ENCODE measurements around the gene DGKH. TPM values are rescaled to one million over a fixed set of nuclear protein-coding genes. Genes with fewer than 3 reads are reported as not detected.
A peak's percentile ranks its signal among the peaks of the same experiment; 100 is the strongest.

The DGKH gene
- total and polyA plus RNA-seq, 2 experiments from 2014 or later: 3.6 to 7.2 TPM

DNA sequence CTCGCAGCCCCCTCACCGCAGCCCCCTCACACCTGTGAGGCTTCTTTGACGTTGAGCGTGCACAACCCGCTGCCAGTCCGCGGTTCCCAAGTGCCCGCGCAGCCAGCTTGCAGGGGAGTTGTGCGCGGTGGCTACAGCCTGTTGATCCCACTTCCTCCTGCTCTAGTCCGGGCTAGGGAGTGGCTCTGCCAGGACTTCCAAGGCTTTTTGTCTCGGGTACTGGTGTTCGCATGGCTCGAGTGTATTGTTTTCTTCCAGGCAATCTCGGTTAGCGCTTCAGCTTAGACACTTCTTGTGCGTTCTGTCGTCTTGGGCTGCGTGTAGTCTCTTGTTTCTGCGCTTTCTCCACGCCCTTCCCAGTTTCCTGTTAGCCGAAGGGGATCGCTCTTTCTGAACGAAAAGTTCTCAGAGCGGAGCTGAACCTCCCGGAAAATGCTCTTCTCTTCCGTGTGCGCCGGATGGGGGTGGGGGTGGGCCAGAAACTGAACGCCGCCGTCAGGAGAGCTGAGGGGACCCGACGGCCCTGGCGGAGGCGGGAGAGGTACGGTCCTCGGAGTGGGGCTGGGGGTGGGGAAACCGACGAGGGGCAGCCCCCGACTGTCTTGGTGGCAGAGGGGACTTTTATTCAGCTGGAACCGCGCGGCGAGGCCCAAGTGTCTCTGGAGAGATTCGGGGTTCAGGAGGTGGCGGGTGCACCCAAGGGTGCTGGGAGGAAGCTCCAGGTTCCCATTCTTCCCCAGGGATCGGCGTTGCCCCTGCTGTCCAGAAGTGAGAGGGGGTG, 697 bp upstream of the DGKH start:
- peaks cover 4% of the 10 kb centered on the region for H3K4me1 ChIP-seq (ENCODE audit: insufficient read depth)
- peak; percentile 61 for DNase-seq (ENCODE audit: low spot score)
- H3K9me3 ChIP-seq (ENCODE audit: low read depth): no peaks in the 10 kb centered on the region
- no peaks in the 10 kb centered on the region for H3K9me2 ChIP-seq (replicated peaks; ENCODE audit: insufficient read depth)
- H2AFZ ChIP-seq: peak overlapping the region; percentile 81
- H3K4me2 ChIP-seq: peak overlapping the region; percentile 99
- TF ChIP-seq, protein P1, sequence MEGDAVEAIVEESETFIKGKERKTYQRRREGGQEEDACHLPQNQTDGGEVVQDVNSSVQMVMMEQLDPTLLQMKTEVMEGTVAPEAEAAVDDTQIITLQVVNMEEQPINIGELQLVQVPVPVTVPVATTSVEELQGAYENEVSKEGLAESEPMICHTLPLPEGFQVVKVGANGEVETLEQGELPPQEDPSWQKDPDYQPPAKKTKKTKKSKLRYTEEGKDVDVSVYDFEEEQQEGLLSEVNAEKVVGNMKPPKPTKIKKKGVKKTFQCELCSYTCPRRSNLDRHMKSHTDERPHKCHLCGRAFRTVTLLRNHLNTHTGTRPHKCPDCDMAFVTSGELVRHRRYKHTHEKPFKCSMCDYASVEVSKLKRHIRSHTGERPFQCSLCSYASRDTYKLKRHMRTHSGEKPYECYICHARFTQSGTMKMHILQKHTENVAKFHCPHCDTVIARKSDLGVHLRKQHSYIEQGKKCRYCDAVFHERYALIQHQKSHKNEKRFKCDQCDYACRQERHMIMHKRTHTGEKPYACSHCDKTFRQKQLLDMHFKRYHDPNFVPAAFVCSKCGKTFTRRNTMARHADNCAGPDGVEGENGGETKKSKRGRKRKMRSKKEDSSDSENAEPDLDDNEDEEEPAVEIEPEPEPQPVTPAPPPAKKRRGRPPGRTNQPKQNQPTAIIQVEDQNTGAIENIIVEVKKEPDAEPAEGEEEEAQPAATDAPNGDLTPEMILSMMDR (IDR thresholded peaks at IDR 0.05; ENCODE audit: poor library complexity): no peak
- H3K79me2 ChIP-seq: peaks cover 70% of the 10 kb centered on the region
- no peaks in the 10 kb centered on the region for H4K20me1 ChIP-seq (ENCODE audit: insufficient read depth, poor library complexity, severe bottlenecking)
- H3K27ac ChIP-seq: peak overlapping the region; percentile 93
- WGBS (ENCODE audit: low lambda C conversion rate, missing lambda C conversion rate): 1% methylated on average over 48 of the region's 50 CpGs
- H3K36me3 ChIP-seq (replicated peaks; ENCODE audit: insufficient read depth, low read depth): no peaks in the 10 kb centered on the region
- H3K4me3 ChIP-seq: peak overlapping the region; percentile 89
- no peaks in the 10 kb centered on the region for H3K27me3 ChIP-seq

DNA sequence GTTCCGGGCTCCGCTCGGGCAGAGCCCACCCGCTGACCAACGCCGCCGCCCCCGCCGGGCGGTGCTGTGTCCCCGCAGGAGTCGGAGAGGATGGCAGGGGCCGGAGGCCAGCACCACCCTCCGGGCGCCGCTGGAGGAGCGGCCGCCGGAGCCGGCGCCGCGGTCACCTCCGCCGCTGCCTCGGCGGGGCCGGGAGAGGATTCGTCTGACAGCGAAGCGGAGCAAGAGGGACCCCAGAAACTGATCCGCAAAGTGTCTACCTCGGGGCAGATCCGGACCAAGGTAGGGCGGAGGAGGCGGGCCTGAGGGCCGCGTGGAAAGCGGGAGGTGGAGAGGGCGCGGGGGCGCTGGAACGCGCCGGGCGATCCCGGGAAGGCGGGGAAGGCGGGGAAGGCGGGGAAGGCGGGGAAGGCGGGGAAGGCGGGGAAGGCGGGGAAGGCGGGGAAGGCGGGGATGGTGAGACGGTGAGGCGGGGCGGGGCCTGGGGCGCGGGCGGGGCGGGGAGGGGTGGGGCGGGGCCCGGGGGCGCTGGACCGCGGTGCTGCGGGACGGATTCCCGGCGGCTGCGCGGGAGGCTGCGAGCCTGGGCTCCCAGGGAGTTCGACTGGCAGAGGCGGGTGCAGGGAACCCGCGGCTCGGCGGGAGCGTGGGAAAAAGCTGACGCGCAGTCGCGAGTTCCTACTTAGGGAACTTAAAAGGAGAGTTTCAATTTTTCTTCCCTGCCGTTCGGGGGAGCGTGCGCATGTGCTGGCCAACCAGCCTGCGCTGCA, 421 bp downstream of the DGKH start:
- 3% methylated on average over 46 of the region's 91 CpGs for WGBS (ENCODE audit: low lambda C conversion rate, missing lambda C conversion rate)
- peak overlapping the region; percentile 87 for H2AFZ ChIP-seq
- H3K4me3 ChIP-seq: peak overlapping the region; percentile 89
- peaks cover 66% of the 10 kb centered on the region for H3K79me2 ChIP-seq
- TF ChIP-seq, protein P1 (IDR thresholded peaks at IDR 0.05; ENCODE audit: poor library complexity): peak; percentile 27
- TF ChIP-seq EZH2 (IDR thresholded peaks at IDR 0.05; ENCODE audit: borderline replicate concordance): no peak
- peak overlapping the region; percentile 93 for H3K27ac ChIP-seq
- DNase-seq (ENCODE audit: low spot score): peak; percentile 87
- peaks cover 4% of the 10 kb centered on the region for H3K4me1 ChIP-seq (ENCODE audit: insufficient read depth)
- H4K20me1 ChIP-seq (ENCODE audit: insufficient read depth, poor library complexity, severe bottlenecking): no peaks in the 10 kb centered on the region
- H3K9me2 ChIP-seq (replicated peaks; ENCODE audit: insufficient read depth): no peaks in the 10 kb centered on the region
- H3K9me3 ChIP-seq (ENCODE audit: low read depth): no peaks in the 10 kb centered on the region
- no peaks in the 10 kb centered on the region for H3K36me3 ChIP-seq (replicated peaks; ENCODE audit: insufficient read depth, low read depth)
- H3K4me2 ChIP-seq: peak overlapping the region; percentile 99
- H3K27me3 ChIP-seq: no peaks in the 10 kb centered on the region

DNA sequence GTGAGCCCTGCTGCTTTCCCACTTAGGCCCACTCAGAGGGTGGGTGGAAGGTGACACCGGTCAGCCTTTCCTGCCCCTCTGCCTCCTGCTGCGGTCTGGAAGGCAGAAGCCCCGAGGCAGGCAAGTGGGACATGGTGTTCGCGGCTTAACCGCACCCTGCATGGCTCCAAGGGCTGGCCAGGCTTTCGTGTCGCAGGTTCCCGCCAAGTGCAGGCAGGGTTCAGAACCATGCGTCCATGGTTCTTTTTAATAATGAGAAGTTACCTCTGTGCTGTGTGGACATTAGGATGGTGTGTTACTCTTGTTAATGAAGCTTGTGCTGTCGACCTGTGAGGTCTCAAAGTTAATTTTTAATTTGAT, 986 bp downstream of the DGKH start:
- TF ChIP-seq EZH2phosphoT487 (IDR thresholded peaks at IDR 0.05; ENCODE audit: low read depth, severe bottlenecking, unreplicated experiment) (no peak), EZH2 (IDR thresholded peaks at IDR 0.05; ENCODE audit: borderline replicate concordance) (no peak)
- TF ChIP-seq, protein P1 (IDR thresholded peaks at IDR 0.05; ENCODE audit: poor library complexity): no peak
- H3K79me2 ChIP-seq: peaks cover 66% of the 10 kb centered on the region

More for the DNA sequence above, 986 bp downstream of the DGKH start:
- H3K4me3 ChIP-seq: peak overlapping the region; percentile 63
- no peaks in the 10 kb centered on the region for H3K27me3 ChIP-seq
- WGBS (ENCODE audit: low lambda C conversion rate, missing lambda C conversion rate): 9% methylated on average over 11 of the region's 11 CpGs
- peak overlapping the region; percentile 87 for H2AFZ ChIP-seq
- H3K4me1 ChIP-seq (ENCODE audit: insufficient read depth): peaks cover 4% of the 10 kb centered on the region
- H3K4me2 ChIP-seq: peak overlapping the region; percentile 99
- H3K27ac ChIP-seq: peak overlapping the region; percentile 68
- no peaks in the 10 kb centered on the region for H4K20me1 ChIP-seq (ENCODE audit: insufficient read depth, poor library complexity, severe bottlenecking)
- H3K36me3 ChIP-seq (replicated peaks; ENCODE audit: insufficient read depth, low read depth): no peaks in the 10 kb centered on the region
- H3K9me2 ChIP-seq (replicated peaks; ENCODE audit: insufficient read depth): no peaks in the 10 kb centered on the region
- no peaks in the 10 kb centered on the region for H3K9me3 ChIP-seq (ENCODE audit: low read depth)
- DNase-seq (ENCODE audit: low spot score): no peak
